NCI-H524 treated with DMSO at 0.1 percent for 48 hours (cell line): ENCODE results near the gene TAS2R3.

Source experiments
- DNase-seq: peaks from one replicate; lab custom pipeline; 2025; lab: John Stamatoyannopoulos, UW

TAS2R3 gene

DNA sequence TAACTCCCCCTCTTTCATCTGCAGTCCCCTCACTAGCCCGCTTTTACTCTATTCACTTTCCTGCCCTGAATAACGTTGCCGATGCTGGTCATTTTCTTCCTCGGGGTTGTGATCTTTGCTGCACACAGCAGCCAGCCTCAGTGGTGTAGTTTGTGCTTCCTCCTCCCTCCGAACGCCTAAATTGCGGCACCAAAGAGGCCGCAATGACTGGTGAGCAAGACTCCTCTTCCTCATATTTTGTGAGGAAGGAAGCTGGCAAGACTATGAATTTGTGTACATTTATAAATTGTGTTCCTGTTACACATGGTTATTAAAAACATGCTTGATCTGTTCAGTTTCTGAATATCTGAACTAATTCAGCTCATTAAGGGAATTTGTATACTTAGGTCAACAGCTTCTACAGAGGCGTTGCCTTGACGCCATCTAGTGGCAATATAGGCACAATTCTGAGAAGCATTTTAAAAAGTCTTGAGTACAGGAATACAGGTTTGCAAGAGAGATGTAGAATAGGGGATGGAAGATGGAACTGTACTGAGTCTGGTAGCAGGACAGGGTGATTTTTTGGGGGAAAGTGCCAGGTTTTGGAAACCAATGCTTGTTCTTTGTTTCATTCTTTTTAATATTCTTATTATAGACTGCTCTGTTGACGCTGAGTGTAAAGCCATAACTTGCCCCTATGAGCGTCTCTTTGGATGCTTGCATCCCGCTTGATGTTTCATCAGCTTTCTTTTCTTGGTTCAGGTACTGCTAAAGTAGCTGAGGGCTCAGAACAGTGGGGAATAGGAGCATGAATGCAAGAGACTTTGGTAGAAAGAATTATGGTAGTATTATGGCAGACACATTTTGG is 22.0 kb downstream of the TAS2R3 start:
- DNase-seq, result no peak

DNA sequence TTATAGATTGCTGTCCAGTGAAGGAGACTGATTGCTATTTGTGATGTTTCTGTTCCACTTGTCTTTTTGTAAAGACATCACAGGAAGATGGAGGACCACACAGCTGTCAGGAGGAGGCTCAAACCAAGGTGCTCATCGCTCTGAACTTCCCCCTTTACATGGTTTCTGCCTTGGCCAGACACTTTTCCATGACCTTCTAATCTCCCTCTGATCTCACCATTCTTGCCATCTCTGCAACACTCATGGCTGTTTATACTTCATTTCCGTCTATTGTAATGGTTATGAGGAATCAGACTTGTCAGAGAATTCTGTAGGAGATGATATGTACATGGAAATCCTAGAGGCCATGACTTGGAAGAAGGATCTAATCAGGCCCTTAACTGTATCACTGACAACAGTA is 24.4 kb downstream of the TAS2R3 start:
- DNase-seq, result no peak

DNA sequence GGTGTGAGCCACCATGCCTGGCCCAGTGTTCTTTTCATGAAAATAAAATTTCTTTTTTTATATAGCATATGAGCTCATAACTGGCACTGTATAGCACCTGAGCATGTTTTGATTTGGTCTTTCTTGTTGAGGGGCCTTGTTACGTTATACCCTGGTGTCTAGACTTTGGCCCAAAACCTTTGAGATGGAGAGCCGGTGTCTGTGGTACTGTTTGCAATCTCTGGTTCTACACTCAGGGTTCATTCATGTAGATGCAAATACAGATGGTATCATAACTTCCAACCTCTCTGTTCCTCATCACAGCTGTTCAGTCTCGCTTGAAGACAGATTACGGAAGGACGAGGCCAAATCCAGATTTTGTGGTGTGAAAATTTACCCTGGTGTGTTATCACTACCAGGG is 26.0 kb downstream of the TAS2R3 start, which contains the start of gene TAS2R5:
TAS2R5 (plus strand) TSS at position 301 of the 400 bp plus-strand sequence. CDS start 145 bp downstream, outside the sequence.
- DNase-seq, result no peak

DNA sequence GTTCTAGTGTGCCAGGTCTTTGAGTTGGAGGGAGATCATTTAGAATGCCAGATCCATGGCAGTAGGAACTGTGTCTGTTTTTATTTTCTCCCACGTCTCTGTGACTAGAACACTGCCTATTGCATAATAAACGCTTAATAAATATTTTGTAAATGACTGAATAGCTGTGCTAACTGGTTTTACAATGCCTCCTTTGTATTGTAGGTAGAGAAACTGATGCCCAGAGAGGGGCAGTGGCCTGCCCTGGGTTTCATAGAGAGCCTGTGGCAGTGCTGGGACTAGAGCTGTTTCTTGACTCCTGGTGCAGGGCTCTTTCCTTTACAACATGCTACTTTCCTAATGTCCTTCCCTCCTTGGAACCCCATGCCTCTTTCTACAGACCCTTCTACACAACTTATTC is 28.6 kb downstream of the TAS2R3 start:
- no peak for DNase-seq
